Adrenal gland (tissue), 5 donors: ENCODE measurements around the gene OR6S1.
"Not testable (repeated sequence)": the region's sequence is repeated elsewhere in the genome, so short reads cannot be mapped to it uniquely, and the experiment has no call there.

Experiments used
- CTCF ChIP-seq, 6 experiments: fragments of 450-650 bp in 4 of 6; fragments of 200-600 bp in 2 of 6; sonication (generic) in 1 of 6; IDR thresholded peaks; 1 replicate in 5 of 6; 2 replicates in 1 of 6; pipeline versions ENCODE4 v1.5.1 to v1.8.0; 2016 to 2021; ENCODE audit warnings: antibody characterized with exemption in 6 of 6, mild to moderate bottlenecking in 2 of 6, moderate library complexity in 1 of 6
- POLR2A ChIP-seq, 2 donors: fragments of 450-650 bp; IDR thresholded peaks; one replicate each; pipeline ENCODE4 v1.6.1; 2017; ENCODE audit warnings: antibody characterized with exemption in 2 of 2, mild to moderate bottlenecking in 2 of 2, moderate library complexity in 1 of 2
- donor health status: DM: no; HTN: no; CAD: no.

GRCh38 chr14:20619688-20620087, 21.8 kb downstream of the OR6S1 start:
- not testable (repeated sequence) for TF ChIP-seq CTCF, POLR2A (IDR thresholded peaks at IDR 0.05)
